AG08395 (cell line): ENCODE measurements around the gene BUB1B.

Source experiments
- DNase-seq: peaks from one replicate; pipeline ENCODE4 v3.0.0; 2012; ENCODE audit warnings: mixed read lengths, low spot score

BUB1B gene

GRCh38 chr15:40242213-40242599 lies 81.3 kb downstream of the BUB1B start:
- DNase-seq = no peak

GRCh38 chr15:40242601-40243000 lies 81.7 kb downstream of the BUB1B start:
- no peak for DNase-seq

GRCh38 chr15:40243126-40243810 lies 82.4 kb downstream of the BUB1B start:
- no peak for DNase-seq

- DNase-seq = no peak
Observed at GRCh38 chr15:40244961-40245523, 84.2 kb downstream of the BUB1B start.

GRCh38 chr15:40245666-40246450 lies 85.0 kb downstream of the BUB1B start:
- no peak for DNase-seq

GRCh38 chr15:40246496-40247280 lies 85.8 kb downstream of the BUB1B start:
- DNase-seq = no peak

GRCh38 chr15:40247406-40247971 lies 86.6 kb downstream of the BUB1B start:
- DNase-seq = no peak

- DNase-seq = no peak
Observed at GRCh38 chr15:40248006-40248783, 87.3 kb downstream of the BUB1B start.

GRCh38 chr15:40249477-40250303 lies 88.8 kb downstream of the BUB1B start:
- DNase-seq = no peak

- DNase-seq = no peak
Observed at GRCh38 chr15:40250304-40250656, 89.4 kb downstream of the BUB1B start.

- DNase-seq = no peak
Observed at GRCh38 chr15:40250771-40251483, 90.1 kb downstream of the BUB1B start.

GRCh38 chr15:40251486-40252140 lies 90.7 kb downstream of the BUB1B start:
- no peak for DNase-seq

GRCh38 chr15:40252141-40252437 lies 91.2 kb downstream of the BUB1B start:
- no peak for DNase-seq

- no peak for DNase-seq
Observed at GRCh38 chr15:40252438-40253166, 91.7 kb downstream of the BUB1B start.

GRCh38 chr15:40253167-40253790 lies 92.4 kb downstream of the BUB1B start:
- DNase-seq = no peak

GRCh38 chr15:40254452-40254851 lies 93.6 kb downstream of the BUB1B start:
- DNase-seq = no peak

GRCh38 chr15:40255033-40255432 lies 94.2 kb downstream of the BUB1B start:
- no peak for DNase-seq

GRCh38 chr15:40256638-40257235 lies 95.9 kb downstream of the BUB1B start:
- no peak for DNase-seq
